Measurements from ENCODE around the gene CAMK1D. TPM values are rescaled to one million over a fixed set of nuclear protein-coding genes. Genes with fewer than 3 reads are reported as not detected.

Gene CAMK1D
- total RNA-seq, 1 donor from 2014 or later = 7.4 TPM

DNA sequence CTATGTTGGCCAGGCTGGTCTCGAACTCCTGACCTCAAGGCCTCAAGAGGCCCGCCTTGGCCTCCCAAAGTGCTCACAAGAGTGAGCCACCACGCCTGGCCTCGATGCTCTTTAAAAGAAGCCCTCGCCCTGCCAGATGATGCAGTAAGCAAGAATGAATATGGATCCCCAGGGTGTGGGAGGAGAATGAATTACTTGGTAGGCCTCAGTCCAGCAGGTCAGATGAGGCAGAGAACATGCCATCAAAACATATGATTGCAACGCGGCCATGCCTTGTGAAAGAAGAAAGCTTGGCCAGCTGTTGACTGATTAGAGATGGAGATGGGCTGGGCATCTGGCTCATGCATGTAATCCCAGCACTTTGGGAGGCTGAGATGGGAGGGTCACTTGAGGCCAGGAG lies 68.7 kb downstream of the CAMK1D start:
- peaks cover 4% of the 10 kb centered on the region for H3K27me3 Mint-ChIP-seq (ENCODE audit: insufficient read depth)
- H3K4me3 Mint-ChIP-seq = no peak overlapping the region
- H3K27ac Mint-ChIP-seq = no peak overlapping the region
- peaks cover 3% of the 10 kb centered on the region for H3K36me3 Mint-ChIP-seq (ENCODE audit: low read depth)
- intact Hi-C loops (cut with micrococcal nuclease) = loop anchor here (2.0 kb wide), 2 partner anchors 35 to 69 kb away; partner anchors contain the start of gene CAMK1D
- no peak for DNase-seq (ENCODE audit: low spot score)
- peaks cover 10% of the 10 kb centered on the region for H3K9me3 Mint-ChIP-seq
- H3K4me1 Mint-ChIP-seq (ENCODE audit: low read depth) = peaks cover 24% of the 10 kb centered on the region

DNA sequence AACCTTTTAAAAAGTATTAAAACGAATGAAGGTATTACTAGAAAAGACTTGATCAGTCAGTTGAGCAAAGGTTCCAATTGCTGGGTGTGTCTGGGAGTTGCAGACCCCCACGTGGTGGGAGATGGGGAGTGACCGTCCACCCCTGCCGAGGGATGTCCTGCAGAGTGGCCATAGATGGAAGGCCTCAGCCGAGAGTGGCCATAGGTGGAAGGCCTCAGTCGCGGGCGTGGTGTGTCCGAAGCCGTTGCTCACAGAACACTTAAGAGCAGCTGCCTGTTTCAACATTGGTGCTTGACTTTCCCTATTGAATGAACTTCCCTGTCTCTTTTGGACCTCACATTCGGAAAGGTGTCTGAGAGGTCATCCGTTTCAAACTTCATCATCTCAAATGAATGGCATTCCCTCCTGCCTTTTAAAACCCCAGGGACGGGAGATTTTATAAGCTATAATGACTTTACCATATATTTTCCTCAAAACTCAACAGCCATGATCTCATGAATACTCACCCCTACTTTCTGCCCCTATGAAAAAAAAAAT lies 69.4 kb downstream of the CAMK1D start:
- Mint-ChIP-seq H3K4me1 (ENCODE audit: low read depth) (peaks cover 18% of the 10 kb centered on the region), H3K36me3 (ENCODE audit: low read depth) (peaks cover 1% of the 10 kb centered on the region), H3K4me3 (no peak overlapping the region), H3K9me3 (peaks cover 4% of the 10 kb centered on the region), H3K27me3 (ENCODE audit: insufficient read depth) (peaks cover 4% of the 10 kb centered on the region), H3K27ac (peak overlapping the region; percentile 58)
- DNase-seq (ENCODE audit: low spot score) = no peak
- intact Hi-C loops (cut with micrococcal nuclease) = loop anchor here (1.0 to 2.0 kb wide), 4 partner anchors 31 to 70 kb away; partner anchors contain the start of gene CAMK1D

DNA sequence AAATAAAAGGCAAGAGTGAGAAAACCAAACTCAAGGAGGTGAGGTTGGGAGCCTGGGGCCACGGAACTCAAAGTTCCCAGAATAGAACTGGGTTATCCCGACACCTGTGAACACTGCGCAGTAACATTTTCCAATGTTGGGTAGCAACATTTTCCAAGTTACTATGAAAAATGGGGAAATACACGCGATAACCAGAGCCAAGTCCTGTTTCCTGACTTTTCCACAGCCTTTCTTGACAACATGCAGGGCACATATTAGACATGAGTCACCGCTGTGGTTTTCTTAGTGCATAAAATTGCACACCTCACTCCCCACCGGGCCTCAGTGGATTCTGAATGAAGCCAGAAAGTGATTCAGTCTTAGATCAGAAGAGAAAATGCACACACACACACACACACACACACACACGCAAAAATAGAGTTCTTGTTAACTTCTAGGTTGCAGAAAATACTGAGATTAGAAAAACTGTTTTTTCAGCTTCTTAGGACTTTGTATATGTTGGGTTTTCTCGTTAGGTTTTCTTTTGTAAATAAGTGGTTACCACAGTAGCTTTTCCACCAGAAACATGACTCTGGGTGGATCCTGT lies 70.0 kb downstream of the CAMK1D start:
- Mint-ChIP-seq H3K27me3 (ENCODE audit: insufficient read depth) (peaks cover under 1% of the 10 kb centered on the region), H3K27ac (peak overlapping the region; percentile 58), H3K9me3 (peaks cover 2% of the 10 kb centered on the region), H3K4me1 (ENCODE audit: low read depth) (peaks cover 18% of the 10 kb centered on the region), H3K4me3 (peak overlapping the region; percentile 5), H3K36me3 (ENCODE audit: low read depth) (peaks cover 1% of the 10 kb centered on the region)
- intact Hi-C loops (cut with micrococcal nuclease) = loop anchor here (1.0 to 2.0 kb wide), 4 partner anchors 30 to 71 kb away; partner anchors contain the start of gene CAMK1D
- DNase-seq (ENCODE audit: low spot score) = peak; percentile 25

DNA sequence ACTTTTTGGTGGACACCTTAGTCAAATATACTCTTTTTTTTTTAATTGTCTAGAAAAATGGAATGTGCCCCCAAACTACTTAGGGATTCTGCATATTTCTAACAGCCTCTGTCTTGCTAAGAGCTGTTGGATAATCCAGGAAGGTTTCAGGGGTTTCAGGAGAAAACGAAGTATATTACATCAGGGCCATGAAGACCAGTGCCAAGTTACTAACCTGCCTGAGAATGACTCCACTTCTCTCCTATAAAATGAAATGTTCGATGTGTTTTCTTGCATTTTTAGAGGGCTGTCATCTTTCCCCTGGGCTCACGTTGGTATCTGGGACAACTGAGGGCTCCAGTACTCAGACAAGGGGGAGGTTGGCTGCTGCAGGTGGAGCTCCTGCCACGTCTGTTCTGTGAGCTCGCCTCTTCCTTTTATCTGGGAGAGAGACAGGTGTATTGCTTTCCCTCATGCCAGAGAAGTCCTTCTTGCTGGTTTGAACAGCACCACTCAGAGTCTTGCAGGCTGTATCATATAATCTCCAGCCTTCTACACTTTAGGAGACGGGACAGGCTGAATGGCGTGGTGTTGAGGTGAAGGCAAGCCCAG lies 71.3 kb downstream of the CAMK1D start:
- Mint-ChIP-seq H3K4me1 (ENCODE audit: low read depth) (peaks cover 18% of the 10 kb centered on the region), H3K27me3 (ENCODE audit: insufficient read depth) (no peaks in the 10 kb centered on the region), H3K27ac (no peak overlapping the region), H3K9me3 (no peaks in the 10 kb centered on the region), H3K36me3 (ENCODE audit: low read depth) (no peaks in the 10 kb centered on the region), H3K4me3 (no peak overlapping the region)
- DNase-seq (ENCODE audit: low spot score) = no peak
- intact Hi-C loops (cut with micrococcal nuclease) = no loop called here

DNA sequence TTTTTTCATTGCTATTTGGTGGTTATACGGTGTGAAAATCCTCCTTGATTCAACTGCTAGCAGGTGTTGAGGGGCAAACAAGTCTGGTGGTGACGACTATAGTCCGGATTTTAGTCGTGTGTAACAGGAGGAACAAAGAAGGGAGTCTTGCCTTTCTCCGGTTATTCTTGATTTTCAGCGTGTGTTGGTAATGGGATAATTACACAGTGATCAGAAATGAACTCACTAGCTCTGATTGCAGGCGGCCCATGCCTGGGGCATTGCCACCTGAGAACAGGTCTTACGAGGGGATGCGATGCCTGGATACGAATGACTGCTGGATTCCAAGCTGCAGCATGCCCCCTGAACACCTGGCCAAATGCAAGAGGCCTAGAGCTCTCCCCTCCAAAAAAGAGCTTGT lies 72.8 kb downstream of the CAMK1D start:
- no peaks in the 10 kb centered on the region for H3K9me3 Mint-ChIP-seq
- no peak for DNase-seq (ENCODE audit: low spot score)
- H3K4me3 Mint-ChIP-seq = no peak overlapping the region
- no peak overlapping the region for H3K27ac Mint-ChIP-seq
- intact Hi-C loops (cut with micrococcal nuclease) = no loop called here
- H3K36me3 Mint-ChIP-seq (ENCODE audit: low read depth) = no peaks in the 10 kb centered on the region
- H3K4me1 Mint-ChIP-seq (ENCODE audit: low read depth) = peaks cover 18% of the 10 kb centered on the region
- no peaks in the 10 kb centered on the region for H3K27me3 Mint-ChIP-seq (ENCODE audit: insufficient read depth)

DNA sequence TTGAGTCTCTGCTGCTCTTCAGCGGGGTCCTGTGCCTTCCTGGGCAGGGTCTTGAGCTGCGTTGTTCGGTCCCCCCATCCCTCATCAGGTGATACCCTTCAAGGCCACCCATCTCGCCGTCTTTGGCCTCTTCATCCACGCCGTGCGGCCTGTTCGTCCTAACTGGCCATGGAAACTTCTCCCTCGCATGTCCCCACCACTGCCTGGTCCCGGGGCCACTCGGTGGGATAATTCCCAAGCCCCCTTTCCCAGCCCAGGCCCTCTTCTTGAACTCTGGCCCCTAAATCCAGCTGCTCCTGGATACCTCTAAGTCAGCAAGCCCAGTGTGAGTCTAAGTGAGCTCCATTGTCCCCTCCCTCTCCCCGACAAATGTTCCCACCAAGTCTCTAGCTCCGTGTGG lies 74.5 kb downstream of the CAMK1D start:
- no peak overlapping the region for H3K27ac Mint-ChIP-seq
- H3K9me3 Mint-ChIP-seq = no peaks in the 10 kb centered on the region
- intact Hi-C loops (cut with micrococcal nuclease) = no loop called here
- H3K4me3 Mint-ChIP-seq = no peak overlapping the region
- H3K27me3 Mint-ChIP-seq (ENCODE audit: insufficient read depth) = no peaks in the 10 kb centered on the region
- no peak for DNase-seq (ENCODE audit: low spot score)
- no peaks in the 10 kb centered on the region for H3K36me3 Mint-ChIP-seq (ENCODE audit: low read depth)
- peaks cover 14% of the 10 kb centered on the region for H3K4me1 Mint-ChIP-seq (ENCODE audit: low read depth)

DNA sequence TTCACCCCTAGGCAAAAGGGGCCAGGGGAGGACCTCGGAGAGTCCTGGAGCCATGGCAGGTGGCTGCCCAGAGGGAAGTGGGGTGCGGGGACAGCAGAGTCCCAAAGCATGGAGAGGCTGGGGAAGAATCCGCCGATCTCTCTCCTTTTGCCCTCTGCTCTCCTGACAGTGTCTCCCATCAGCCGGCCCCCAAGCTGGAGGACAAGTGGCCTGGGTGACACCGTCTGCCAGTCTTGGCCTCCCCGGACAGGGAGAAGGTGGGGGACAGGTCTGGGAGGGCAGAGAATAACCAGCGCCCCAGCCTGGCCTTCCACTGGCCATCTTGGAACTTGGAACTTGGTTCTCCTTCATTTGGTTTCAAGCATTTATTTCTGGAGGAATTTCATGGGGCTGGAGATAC lies 77.9 kb downstream of the CAMK1D start:
- Mint-ChIP-seq H3K36me3 (ENCODE audit: low read depth) (no peaks in the 10 kb centered on the region), H3K27me3 (ENCODE audit: insufficient read depth) (peaks cover 2% of the 10 kb centered on the region), H3K4me1 (ENCODE audit: low read depth) (no peaks in the 10 kb centered on the region), H3K27ac (no peak overlapping the region), H3K9me3 (no peaks in the 10 kb centered on the region), H3K4me3 (no peak overlapping the region)
- no peak for DNase-seq (ENCODE audit: low spot score)
- intact Hi-C loops (cut with micrococcal nuclease) = no loop called here

DNA sequence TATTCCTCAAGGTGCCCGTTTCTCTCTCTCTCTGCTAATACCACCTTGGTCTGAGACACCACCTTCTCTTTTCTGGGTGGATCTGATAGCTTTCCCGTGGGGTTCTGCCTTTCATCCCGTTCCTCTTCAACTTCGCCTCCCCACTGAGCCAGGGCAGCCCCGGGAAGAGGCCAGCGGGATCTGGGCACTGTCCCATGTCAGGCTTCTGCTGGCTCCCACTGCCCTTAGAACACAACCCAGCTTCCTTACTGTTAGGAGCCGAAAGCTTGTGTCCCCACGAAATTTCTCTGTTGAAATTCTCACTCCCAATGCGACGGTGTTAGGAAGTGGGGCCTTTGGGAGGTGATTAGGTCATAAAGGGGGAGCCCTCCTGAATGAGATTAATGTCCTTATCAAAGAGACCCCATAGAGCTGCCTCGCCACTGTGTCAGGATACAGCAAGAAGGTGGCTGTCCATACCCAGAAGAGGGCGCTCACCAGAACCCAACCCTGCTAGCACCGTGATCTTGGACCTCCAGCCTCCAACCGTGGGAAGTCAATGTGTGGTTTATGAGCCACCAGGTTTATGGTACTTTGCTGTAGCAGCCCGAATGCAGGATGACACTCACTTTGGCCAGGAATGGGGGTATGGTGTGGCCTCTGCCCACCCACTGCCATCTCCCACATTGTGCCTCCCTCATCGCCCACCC lies 79.2 kb downstream of the CAMK1D start:
- Mint-ChIP-seq H3K4me3 (no peak overlapping the region), H3K9me3 (no peaks in the 10 kb centered on the region), H3K27ac (no peak overlapping the region), H3K4me1 (ENCODE audit: low read depth) (no peaks in the 10 kb centered on the region), H3K36me3 (ENCODE audit: low read depth) (no peaks in the 10 kb centered on the region), H3K27me3 (ENCODE audit: insufficient read depth) (peaks cover 8% of the 10 kb centered on the region)
- intact Hi-C loops (cut with micrococcal nuclease) = no loop called here
- no peak for DNase-seq (ENCODE audit: low spot score)

DNA sequence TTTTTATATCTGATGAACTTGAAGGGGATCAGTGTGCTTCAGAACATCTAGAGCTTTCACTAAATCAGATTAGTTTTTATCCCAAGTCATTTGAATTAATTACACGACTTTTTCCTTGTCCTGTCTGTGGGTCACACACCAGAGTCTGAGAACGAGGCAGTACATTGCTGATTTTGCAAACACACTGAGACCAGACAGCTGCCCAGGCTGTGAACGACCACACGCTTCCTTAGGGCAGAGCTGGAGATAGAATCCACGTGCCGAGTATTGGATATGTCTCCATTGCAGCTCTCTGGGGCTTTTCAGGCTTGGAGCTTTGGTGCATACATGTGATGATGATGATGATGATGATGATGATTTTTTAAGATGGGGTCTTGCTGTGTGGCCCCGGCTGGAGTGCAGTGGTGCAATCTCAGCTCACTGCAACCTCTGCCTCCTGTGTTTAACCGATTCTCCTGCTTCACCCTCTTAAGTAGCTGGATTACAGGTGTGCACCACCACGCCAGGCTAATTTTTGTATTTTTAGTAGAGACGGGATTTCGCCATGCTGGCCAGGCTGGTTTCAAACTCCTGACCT lies 81.1 kb downstream of the CAMK1D start:
- no peak overlapping the region for H3K4me3 Mint-ChIP-seq
- H3K4me1 Mint-ChIP-seq (ENCODE audit: low read depth) = no peaks in the 10 kb centered on the region
- H3K27ac Mint-ChIP-seq = no peak overlapping the region
- peaks cover 10% of the 10 kb centered on the region for H3K27me3 Mint-ChIP-seq (ENCODE audit: insufficient read depth)
- H3K36me3 Mint-ChIP-seq (ENCODE audit: low read depth) = no peaks in the 10 kb centered on the region
- no peaks in the 10 kb centered on the region for H3K9me3 Mint-ChIP-seq
- intact Hi-C loops (cut with micrococcal nuclease) = no loop called here
- DNase-seq (ENCODE audit: low spot score) = no peak

DNA sequence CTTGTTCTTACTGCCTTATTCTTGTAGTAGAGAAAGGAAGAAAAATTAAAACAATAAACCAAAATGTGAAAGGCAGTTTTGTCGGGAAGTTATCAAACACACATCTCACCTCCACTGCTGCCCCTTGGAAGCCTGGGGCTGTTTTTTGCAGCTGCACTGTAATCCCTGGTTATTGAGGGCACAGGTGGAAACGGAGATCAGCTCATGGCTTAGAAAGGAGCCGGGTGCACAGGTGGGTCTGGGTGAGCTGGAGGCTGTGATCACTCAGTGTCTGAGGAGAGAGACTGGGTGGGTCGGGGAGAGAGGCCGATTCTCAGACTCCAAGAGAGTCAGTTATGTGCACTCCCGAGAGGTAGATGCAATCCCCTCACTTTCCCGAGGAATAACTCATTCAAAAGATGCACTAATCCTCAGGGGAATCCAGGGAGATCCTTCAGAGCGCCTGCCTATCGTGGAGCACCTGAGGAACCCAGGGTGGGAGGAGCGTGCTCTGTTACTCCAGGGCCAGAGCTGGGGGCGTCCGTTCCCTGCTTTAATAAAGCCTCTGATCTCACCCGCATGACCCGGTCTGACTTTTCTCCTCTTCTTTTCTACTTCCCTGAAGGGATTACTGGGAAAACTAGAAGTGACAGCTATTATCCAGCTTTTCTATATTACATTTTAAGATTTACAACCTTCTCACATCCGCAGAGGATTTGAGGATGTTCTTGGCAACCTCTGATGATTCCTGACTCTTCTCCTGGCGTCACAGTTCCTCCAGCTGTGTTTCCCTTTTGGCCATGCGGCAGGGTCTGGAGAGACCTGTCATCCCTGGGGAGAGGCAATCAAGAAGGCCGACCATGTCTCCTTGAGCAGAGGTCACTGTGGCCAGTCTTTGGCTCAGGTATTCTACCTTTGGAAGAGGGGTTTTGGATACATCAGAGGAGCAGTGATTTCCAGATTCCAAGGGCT lies 82.1 kb downstream of the CAMK1D start:
- Mint-ChIP-seq H3K4me3 (no peak overlapping the region), H3K27ac (no peak overlapping the region), H3K4me1 (ENCODE audit: low read depth) (no peaks in the 10 kb centered on the region), H3K9me3 (no peaks in the 10 kb centered on the region), H3K27me3 (ENCODE audit: insufficient read depth) (peaks cover 14% of the 10 kb centered on the region), H3K36me3 (ENCODE audit: low read depth) (no peaks in the 10 kb centered on the region)
- no peak for DNase-seq (ENCODE audit: low spot score)
- intact Hi-C loops (cut with micrococcal nuclease) = no loop called here

DNA sequence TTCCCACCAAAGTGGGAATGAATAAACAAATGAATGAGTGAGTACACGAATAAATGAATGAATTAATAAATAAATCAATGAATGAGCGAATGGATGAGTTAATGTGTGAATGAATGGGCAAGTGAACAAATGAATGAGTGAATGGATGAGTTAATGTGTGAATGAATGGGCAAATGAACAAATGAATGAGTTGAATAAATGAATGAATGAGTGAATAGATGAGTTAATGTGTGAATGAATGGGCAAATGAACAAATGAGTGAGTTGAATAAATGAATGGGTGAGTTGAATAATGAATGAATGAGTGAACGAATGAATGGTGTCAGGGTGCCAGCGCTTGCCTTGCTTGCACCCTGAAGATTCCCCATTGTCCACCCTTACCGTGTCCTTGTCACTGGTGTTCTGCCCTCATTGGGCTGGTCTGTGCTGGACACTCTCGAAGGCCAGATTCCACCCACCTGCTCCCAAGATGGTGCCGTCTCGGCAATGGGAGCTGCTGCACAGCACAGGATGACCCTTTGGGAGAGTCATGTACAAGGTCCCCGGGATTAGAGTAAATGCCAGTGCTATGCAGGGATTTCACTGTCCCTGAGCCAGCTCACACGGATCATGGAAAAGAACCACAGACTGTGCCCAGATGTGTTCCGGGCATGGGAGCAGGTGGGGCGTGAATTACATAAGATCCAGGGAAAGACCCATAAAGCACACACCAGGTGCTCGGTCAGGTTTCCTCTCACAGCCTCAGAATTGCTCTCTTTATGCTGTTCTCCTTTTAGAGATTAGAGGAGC lies 83.2 kb downstream of the CAMK1D start:
- intact Hi-C loops (cut with micrococcal nuclease) = no loop called here
- Mint-ChIP-seq H3K4me3 (no peak overlapping the region), H3K27me3 (ENCODE audit: insufficient read depth) (peaks cover 18% of the 10 kb centered on the region), H3K36me3 (ENCODE audit: low read depth) (no peaks in the 10 kb centered on the region), H3K27ac (no peak overlapping the region), H3K4me1 (ENCODE audit: low read depth) (no peaks in the 10 kb centered on the region), H3K9me3 (no peaks in the 10 kb centered on the region)
- DNase-seq (ENCODE audit: low spot score) = no peak

DNA sequence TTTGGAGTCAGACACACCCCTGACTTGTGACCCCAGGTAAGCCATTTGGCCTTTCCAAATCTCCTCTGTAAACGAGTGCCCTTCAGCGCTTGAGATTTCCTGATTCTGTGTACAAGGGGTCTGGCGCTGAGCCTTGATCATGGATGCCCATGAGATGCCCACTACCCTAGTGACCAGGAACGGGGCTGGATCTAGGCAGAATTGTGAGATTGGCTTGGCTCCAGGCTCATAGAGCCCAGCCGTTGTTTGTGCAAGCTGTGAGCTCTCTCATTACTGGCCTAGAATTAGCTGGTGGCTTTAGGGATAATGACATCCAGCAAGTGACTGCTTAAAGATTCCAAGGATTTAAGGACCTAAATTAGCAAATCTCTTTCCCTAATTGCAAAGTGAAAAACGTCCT lies 84.9 kb downstream of the CAMK1D start:
- Mint-ChIP-seq H3K9me3 (peaks cover 5% of the 10 kb centered on the region), H3K36me3 (ENCODE audit: low read depth) (no peaks in the 10 kb centered on the region)

More for the DNA sequence above, 84.9 kb downstream of the CAMK1D start:
- Mint-ChIP-seq H3K4me3 (no peak overlapping the region), H3K27me3 (ENCODE audit: insufficient read depth) (peaks cover 18% of the 10 kb centered on the region), H3K27ac (no peak overlapping the region), H3K4me1 (ENCODE audit: low read depth) (no peaks in the 10 kb centered on the region)
- intact Hi-C loops (cut with micrococcal nuclease) = no loop called here
- DNase-seq (ENCODE audit: low spot score) = no peak

Measured in activated T-helper 1 cell treated with anti-CD3 and anti-CD28 coated beads, Interleukin-12 subunit alpha, Interleukin-12 subunit beta, Interleukin-2, Interleukin-4 antibody, amounts not matched to agents 30 ng/mL and 10 ng/mL and 1 ng/mL, durations not matched to agents 14 hours and 24 hours and 36 hours (primary cell).